ENCODE measurements around the gene CASTOR1.

The CASTOR1 gene

DNA sequence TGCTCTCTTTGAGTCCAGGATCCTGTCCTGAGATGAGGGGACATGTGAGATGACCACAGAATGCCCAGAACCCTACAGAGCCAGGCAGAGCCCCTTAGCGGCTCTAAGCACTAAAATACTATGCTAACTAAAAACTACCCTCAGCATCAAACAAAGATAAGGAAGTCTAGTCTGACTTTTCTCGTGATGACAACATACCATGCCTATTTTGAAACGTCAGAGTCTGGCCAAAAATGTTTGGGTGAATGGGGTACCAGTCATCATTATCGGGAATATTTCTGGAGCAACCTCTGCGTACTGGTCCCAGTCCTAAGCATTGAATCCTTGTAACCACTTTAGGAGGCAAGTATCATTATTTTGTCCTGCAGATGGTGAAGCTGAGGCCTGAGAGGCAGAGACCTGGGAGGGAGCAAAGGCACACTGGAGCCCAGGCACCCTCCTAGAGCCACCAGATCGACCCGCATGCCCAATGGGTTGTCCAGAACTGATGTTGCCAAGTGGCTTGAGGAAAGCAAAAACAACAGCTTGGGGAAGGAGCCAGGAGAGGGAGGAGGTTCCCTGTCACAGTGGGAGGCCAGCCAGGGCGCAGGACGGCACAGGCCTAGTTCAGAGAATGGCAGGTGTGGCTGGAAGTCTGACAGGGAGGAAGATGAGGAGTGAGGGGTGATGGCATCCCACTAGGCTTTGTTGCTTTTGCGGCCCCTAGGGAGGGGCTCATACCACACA, 15.4 kb downstream of the CASTOR1 start:
- Histone ChIP-seq H3K4me3 (ENCODE audit: low read depth in 1 of 2, low read length in 1 of 2) (peak overlapping the region in 1 of 2 experiments; percentile 36), H3K36me3 (peaks cover 2% of the 10 kb centered on the region), H3K9me3 (no peaks in the 10 kb centered on the region), H3K4me1 (ENCODE audit: control insufficient read depth in 1 of 2, insufficient read depth in 1 of 2, low read depth in 1 of 2, low read length in 1 of 2) (peaks cover 91 to 96% of the 10 kb centered on the region in 2 experiments), H3K27me3 (no peaks in the 10 kb centered on the region), H3K27ac (peak overlapping the region; percentile 100)
- TF ChIP-seq, protein P1, sequence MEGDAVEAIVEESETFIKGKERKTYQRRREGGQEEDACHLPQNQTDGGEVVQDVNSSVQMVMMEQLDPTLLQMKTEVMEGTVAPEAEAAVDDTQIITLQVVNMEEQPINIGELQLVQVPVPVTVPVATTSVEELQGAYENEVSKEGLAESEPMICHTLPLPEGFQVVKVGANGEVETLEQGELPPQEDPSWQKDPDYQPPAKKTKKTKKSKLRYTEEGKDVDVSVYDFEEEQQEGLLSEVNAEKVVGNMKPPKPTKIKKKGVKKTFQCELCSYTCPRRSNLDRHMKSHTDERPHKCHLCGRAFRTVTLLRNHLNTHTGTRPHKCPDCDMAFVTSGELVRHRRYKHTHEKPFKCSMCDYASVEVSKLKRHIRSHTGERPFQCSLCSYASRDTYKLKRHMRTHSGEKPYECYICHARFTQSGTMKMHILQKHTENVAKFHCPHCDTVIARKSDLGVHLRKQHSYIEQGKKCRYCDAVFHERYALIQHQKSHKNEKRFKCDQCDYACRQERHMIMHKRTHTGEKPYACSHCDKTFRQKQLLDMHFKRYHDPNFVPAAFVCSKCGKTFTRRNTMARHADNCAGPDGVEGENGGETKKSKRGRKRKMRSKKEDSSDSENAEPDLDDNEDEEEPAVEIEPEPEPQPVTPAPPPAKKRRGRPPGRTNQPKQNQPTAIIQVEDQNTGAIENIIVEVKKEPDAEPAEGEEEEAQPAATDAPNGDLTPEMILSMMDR (IDR thresholded peaks at IDR 0.05): no peak

DNA sequence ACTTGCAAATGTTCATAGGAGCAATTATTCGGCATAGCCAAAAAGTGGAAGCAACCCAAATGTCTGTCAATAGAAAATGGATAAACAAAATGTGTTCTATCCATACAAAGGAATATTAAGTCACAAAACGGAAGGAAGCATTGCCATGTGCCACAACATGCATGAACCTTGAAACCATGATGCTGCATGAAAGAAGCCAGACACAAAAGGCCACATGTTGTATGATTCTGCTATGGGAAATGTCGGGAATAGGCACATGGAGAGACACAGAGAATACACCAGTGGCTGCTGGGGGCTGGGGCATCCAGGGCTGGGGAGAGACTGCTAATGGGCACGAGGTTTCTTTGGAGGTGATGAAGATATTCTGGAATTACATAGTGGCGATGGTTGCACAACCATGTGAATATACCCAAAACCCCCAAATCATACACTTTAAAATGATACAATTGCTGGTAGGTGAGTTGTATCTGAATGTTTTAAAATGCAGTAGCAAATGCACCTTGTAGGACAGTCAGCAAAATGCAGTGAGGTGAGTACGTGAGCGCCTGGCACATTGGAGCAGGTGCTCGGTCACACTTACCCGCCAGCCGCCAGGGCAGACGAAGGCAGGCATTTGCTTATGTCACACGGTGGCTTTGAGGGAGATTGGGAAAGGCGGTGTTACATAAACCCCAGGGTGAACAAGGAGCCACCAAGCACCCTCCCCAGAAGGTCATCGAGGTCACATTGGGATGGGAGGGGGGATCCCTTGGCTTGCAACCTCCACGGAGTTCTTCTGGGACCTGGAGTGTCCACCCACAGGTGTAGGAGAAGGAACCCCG, 16.3 kb downstream of the CASTOR1 start:
- Histone ChIP-seq H3K36me3 (peaks cover 4% of the 10 kb centered on the region), H3K27me3 (no peaks in the 10 kb centered on the region), H3K27ac (peak overlapping the region; percentile 100), H3K4me3 (ENCODE audit: low read depth in 1 of 2, low read length in 1 of 2) (peak overlapping the region in 1 of 2 experiments; percentile 36), H3K4me1 (ENCODE audit: control insufficient read depth in 1 of 2, insufficient read depth in 1 of 2, low read depth in 1 of 2, low read length in 1 of 2) (peaks cover 96 to 98% of the 10 kb centered on the region in 2 experiments), H3K9me3 (no peaks in the 10 kb centered on the region)
- TF ChIP-seq, protein P1 (IDR thresholded peaks at IDR 0.05): peak; percentile 41

DNA sequence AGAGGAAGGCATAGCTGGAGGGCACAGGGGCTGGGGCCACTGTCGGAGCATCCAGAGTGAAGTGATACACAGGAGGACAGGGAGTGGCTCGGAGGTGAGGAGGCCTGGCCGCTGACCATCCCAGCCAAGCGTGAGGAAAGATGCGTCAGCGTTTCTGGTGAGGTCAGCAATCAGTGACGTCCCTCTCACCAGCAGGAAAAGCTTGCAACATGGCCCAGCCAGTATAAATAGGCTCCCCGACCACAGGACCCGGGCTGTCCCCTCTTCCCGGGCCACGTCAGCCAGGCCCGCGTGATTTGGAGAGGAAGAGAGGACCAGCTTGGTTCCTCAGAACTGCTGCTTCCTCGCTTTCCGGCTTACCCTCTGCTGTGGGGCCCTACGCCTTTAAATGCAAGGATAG, 18.5 kb downstream of the CASTOR1 start:
- Histone ChIP-seq H3K4me3 (ENCODE audit: low read depth in 1 of 2, low read length in 1 of 2) (peak overlapping the region; percentile 46 to 49), H3K9me3 (no peaks in the 10 kb centered on the region), H3K27ac (peak overlapping the region; percentile 100), H3K27me3 (no peaks in the 10 kb centered on the region), H3K4me1 (ENCODE audit: control insufficient read depth in 1 of 2, insufficient read depth in 1 of 2, low read depth in 1 of 2, low read length in 1 of 2) (peaks cover 90 to 96% of the 10 kb centered on the region in 2 experiments), H3K36me3 (peaks cover 4% of the 10 kb centered on the region)
- TF ChIP-seq, protein P1 (IDR thresholded peaks at IDR 0.05): peak; percentile 44

DNA sequence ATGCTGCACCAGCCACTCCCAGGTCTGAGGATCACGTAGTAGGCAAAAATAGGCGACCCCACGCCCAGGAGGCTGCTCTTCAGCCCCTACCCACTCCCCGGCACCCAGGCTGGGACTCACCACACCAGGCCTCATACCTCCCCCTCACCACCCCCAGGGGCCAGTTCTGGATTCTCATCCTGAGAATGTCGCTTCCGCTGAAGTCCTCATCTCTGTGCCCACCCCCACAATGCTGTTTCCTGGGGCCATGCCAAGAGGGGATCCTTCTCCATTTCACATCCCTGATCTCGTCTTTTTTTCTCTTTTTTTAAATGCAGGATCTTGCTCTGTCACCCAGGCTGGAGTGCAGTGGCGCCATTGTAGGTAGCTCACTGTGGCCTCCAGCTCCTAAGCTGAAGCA, 21.0 kb downstream of the CASTOR1 start:
- TF ChIP-seq, protein P1 (IDR thresholded peaks at IDR 0.05): no peak
- Histone ChIP-seq H3K4me1 (ENCODE audit: control insufficient read depth in 1 of 2, insufficient read depth in 1 of 2, low read depth in 1 of 2, low read length in 1 of 2) (peaks cover 90 to 98% of the 10 kb centered on the region in 2 experiments), H3K27ac (peak overlapping the region; percentile 100), H3K27me3 (no peaks in the 10 kb centered on the region), H3K36me3 (peaks cover 24% of the 10 kb centered on the region), H3K9me3 (no peaks in the 10 kb centered on the region), H3K4me3 (ENCODE audit: low read depth in 1 of 2, low read length in 1 of 2) (peak overlapping the region; percentile 96 to 99)

DNA sequence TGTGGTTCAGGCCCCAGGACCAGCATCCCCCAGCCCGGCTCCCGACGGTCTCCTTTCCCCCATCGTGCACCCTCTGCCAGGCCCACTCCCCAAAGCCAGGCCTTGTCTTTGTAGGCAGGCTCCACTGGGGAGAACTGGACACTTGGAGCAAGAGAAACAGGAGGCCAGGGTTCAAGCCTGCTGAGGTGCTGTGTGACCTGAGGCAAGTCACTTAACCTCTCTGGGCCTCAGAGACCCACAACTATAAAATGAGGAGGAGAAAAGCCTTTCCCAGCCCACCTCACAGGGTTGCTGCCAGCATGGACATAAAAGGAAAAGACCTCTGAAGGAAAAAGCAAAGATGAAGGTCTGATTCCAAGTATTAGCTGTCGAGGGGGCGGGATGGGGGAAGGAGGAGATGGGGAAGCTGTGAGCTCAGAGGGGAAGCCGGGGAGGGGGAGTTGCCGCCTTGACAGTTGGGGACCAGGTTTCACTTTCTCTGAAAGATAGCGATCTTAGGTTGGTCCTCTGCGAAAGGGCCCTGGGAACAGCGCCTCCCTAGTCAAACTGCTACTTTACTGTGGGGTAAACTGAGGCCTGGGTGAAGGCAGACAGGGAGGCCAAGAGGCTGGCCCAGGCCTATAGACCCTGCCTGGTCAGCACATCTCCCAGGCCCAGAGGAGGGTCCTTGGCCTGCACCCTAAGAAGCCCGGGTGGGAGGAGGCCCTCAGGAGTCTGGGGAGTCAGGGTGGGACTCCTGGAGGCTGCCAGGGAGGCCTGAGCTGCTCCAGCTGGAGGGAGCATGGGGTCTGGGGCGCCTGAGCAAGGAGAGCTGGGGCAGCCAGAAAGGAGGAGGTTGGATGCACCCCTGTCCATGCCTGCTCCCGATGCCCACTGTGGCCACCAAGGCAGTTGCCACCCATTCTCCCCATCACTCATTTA, 21.7 kb downstream of the CASTOR1 start:
- no peaks in the 10 kb centered on the region for H3K9me3 ChIP-seq
- peaks cover 90 to 98% of the 10 kb centered on the region in 2 experiments for H3K4me1 ChIP-seq (ENCODE audit: control insufficient read depth in 1 of 2, insufficient read depth in 1 of 2, low read depth in 1 of 2, low read length in 1 of 2)
- no peaks in the 10 kb centered on the region for H3K27me3 ChIP-seq
- TF ChIP-seq, protein P1 (IDR thresholded peaks at IDR 0.05): no peak
- H3K36me3 ChIP-seq: peaks cover 25% of the 10 kb centered on the region
- peak overlapping the region; percentile 100 for H3K27ac ChIP-seq
- peak overlapping the region; percentile 96 to 99 for H3K4me3 ChIP-seq (ENCODE audit: low read depth in 1 of 2, low read length in 1 of 2)

Data from neutrophil (primary cell).